GM12874 (cell line): Measurements from ENCODE around the gene FGFR3.
A peak's percentile ranks its signal among the peaks of the same experiment; 100 is the strongest.

Experiments used
- TF ChIP-seq, protein P1 (sequence below): IDR thresholded peaks from 2 replicates; pipeline ENCODE4 v1.5.1; 2011; ENCODE audit warnings: low read depth, mild to moderate bottlenecking, control low read depth, low read length, moderate library complexity; ENCODE audit not compliant: insufficient read depth

The FGFR3 gene

DNA sequence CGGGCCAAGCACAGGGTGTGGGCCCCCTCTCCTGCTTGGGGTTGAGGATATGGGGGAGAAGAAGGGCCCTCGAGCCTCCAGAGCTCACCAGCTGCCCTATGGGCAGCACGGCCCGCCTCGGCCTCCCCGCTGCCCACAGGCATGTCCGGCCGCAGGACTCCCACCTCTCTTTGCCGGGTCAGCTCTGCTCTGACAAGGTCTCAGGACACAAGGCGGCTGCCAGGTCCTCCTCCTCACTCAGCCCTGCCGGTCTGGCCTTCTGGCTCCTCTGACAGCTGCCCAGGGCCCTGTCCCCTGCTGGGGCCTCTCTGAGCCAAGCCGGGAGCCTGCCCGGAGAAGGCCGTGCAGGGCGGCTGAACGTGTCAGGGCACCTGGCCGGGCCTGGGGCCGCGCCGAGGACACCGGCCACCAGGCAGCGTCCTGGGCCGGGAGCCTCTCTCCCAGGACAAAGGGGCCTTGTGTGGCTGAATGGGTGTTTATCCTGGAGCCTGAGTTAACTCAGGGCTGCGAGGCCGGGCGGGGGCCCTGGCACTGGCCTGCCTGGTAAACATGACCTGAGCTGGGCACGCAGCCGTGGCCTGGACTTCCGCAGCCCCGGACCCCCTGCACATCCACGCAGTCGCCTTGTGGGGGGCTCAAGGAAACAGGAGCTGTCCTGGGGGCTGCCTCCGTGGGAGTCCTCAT, 46.0 kb upstream of the FGFR3 start:
- TF ChIP-seq, protein P1, sequence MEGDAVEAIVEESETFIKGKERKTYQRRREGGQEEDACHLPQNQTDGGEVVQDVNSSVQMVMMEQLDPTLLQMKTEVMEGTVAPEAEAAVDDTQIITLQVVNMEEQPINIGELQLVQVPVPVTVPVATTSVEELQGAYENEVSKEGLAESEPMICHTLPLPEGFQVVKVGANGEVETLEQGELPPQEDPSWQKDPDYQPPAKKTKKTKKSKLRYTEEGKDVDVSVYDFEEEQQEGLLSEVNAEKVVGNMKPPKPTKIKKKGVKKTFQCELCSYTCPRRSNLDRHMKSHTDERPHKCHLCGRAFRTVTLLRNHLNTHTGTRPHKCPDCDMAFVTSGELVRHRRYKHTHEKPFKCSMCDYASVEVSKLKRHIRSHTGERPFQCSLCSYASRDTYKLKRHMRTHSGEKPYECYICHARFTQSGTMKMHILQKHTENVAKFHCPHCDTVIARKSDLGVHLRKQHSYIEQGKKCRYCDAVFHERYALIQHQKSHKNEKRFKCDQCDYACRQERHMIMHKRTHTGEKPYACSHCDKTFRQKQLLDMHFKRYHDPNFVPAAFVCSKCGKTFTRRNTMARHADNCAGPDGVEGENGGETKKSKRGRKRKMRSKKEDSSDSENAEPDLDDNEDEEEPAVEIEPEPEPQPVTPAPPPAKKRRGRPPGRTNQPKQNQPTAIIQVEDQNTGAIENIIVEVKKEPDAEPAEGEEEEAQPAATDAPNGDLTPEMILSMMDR: no peak

DNA sequence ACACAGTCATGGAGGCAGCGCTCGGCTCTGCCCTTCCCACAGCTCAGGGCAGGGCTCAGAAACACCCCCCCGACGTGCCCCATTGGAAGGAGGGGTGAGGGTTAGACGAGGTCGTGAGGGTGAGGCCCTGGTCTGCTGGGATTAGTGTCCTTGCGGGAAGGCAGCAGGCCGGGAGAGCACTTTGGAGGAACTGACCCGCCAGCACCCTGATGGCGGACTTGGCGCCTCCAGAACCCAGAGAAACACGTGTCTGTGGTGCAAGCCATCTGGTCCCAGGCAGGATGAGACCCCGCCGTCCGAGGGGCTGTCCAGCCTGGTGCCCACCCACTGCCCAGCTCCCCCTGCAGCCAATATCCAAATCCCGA, 45.5 kb upstream of the FGFR3 start:
- TF ChIP-seq, protein P1: no peak

DNA sequence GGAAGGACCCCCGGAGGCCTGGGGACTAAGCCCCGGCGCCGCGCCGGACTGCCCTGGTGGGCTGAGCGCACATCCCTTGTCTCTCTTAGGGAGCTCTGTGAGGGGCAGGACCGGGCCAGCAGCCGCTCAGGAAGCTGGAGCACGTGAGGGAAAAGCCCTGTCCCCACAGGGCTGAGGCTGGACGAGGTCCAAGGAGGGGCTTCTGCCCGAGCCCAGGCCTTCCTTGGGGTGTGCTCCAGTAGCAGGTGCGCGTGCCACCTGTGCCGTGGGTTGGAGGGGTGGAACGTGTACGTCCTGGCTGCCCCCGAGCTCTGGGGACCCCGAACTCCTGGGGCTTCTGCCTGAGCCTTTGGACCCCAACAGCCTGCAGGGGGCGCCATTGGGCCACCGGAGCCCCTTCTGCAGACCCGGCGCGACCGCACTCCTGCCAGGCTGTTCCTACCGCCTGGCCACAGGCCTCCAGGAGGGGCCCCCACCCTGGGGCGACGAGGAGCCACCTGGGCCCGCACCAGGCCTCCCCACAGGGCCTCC, 44.6 kb upstream of the FGFR3 start:
- TF ChIP-seq, protein P1: peak; percentile 90

DNA sequence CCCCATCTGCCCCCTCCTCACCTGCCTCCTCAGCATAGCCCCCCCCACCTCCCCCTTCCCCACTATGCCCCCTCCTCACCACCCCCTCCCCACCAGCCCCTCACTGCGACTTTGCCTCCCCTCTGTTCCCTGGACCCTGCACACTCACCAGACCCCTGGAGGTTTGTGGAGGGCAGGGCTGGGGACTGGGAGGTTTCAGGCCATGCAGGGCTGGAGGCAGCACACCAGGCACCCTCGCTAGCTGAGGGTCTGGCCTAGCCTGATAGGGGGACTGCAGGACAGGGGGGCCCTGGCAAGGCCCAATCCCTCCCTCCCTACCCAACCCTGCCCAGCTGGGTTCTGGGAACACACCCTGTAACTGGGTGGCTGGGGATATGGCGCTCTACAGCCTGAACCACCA, 43.7 kb upstream of the FGFR3 start:
- TF ChIP-seq, protein P1: no peak

DNA sequence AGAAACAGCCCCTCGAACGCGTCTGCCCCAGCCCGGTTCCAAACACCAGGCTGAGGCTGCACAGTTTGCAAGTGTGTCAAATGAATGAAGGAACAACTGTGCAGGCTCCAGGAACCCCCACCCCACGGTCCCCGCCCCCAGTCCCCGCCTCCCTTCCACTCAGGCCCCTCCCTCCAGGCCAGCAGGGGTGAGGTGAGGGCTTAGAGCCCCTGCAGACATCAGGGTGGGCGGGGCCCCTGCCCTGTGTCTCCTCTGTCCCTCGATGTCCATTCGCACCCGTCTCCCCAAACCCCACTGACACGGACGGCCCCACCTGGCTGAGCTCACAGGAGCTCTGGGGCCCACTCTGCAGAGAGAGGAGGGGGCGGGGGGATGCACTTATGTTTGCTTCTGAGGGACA, 43.3 kb upstream of the FGFR3 start:
- TF ChIP-seq, protein P1: no peak

DNA sequence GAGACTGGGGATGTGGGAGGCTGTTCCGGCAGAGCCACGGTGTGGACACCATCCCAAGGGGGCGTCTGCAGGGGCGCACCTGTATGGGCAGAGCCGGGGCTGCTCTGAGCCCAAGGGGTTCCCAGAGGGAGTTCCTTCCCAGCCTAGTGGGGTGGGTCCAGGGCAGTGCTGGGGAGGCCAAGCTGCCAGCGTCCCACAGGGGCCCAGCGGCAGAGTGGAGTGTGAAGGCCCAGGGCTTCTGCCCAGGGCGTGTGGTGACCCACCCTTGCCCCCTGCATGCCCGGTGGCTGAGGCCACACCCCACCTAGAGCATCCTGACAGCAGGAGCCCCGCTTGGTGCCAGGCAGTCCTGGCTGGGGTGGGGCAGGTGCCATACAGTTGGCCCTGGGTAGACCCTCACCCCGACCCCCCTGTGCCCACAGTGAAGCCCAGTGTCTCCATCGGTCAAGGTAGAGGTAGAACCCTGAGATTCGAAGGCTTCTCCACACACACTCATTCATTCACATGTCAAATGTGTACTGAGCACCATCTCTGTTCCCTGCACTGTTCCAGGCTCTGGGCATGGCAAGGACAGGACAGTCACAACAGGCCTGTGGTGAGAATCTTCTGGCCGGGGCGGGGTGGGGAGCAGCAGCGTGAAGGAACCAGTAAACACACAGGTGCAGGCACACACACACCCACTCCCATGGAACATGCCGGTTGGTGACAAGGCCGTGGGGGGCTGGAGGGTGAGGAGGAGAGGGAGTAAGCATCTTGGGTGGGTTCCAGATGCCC, 42.5 kb upstream of the FGFR3 start:
- TF ChIP-seq, protein P1: no peak

DNA sequence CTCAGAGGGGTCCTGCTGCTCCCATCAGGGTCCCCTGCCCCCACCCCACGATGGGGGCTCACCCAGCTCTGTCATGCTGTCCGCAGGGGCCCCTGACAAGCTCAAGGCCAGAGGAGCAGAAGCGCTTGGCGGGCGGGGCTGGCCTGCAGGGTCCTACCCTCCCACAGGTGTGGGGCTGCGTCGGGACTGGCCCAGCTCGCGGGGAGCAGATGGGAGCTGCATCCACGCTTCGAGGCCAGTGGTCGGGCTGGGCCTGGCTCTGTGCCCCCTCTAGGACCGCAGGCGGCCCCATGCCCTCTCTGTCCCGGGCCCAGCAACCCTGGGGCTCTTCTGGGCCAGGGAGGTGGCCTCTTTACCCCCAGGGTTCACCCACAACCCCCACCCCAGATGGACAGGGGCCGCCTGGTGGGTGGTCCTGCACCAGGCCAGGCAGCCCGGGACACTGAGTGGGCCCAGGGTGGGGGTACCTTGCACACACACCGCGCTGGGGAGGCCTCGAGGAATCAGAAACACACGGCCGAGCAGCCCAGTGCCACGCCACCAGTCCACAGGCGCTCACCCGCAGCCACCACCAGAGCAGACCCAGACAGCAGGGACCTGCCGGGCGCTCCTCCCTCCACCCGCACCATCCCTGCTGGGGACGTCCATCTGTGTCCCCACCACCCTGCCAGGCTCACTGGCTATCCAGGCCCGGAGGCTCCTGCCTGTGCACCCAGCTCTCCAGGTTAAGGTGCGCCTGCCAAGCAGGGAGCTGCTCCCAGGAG, 41.8 kb upstream of the FGFR3 start:
- TF ChIP-seq, protein P1: no peak
